ENCODE results near the gene CCND1.

The CCND1 gene

GRCh38 chr11:69649576-69649900 lies 8.6 kb downstream of the CCND1 start:
- H3K27me3 ChIP-seq (ENCODE audit: low read depth, low read length): no peaks in the 10 kb centered on the region
- peaks cover 0 to 8% of the 10 kb centered on the region in 2 donors for H3K4me1 ChIP-seq (ENCODE audit: control insufficient read depth in 1 of 2, insufficient read depth in 2 of 2, low read length in 2 of 2)
- no peak overlapping the region for H3K4me3 ChIP-seq (ENCODE audit: low read depth in 1 of 2, low read length in 2 of 2)
- H3K27ac ChIP-seq (ENCODE audit: low read length): no peak overlapping the region
- peaks cover 14 to 38% of the 10 kb centered on the region in 2 donors for H3K36me3 ChIP-seq (ENCODE audit: control insufficient read depth in 1 of 2, insufficient read depth in 2 of 2, low read length in 2 of 2)
- H3K9me3 ChIP-seq (ENCODE audit: control insufficient read depth in 1 of 2, low read length in 2 of 2): no peaks in the 10 kb centered on the region

GRCh38 chr11:69650081-69650831 lies 9.3 kb downstream of the CCND1 start:
- Histone ChIP-seq H3K9me3 (ENCODE audit: control insufficient read depth in 1 of 2, low read length in 2 of 2) (no peaks in the 10 kb centered on the region), H3K27me3 (ENCODE audit: low read depth, low read length) (no peaks in the 10 kb centered on the region), H3K36me3 (ENCODE audit: control insufficient read depth in 1 of 2, insufficient read depth in 2 of 2, low read length in 2 of 2) (peaks cover 14 to 38% of the 10 kb centered on the region in 2 donors), H3K4me3 (ENCODE audit: low read depth in 1 of 2, low read length in 2 of 2) (no peak overlapping the region), H3K27ac (ENCODE audit: low read length) (no peak overlapping the region), H3K4me1 (ENCODE audit: control insufficient read depth in 1 of 2, insufficient read depth in 2 of 2, low read length in 2 of 2) (peaks cover 0 to 1% of the 10 kb centered on the region in 2 donors)

- Histone ChIP-seq H3K27ac (ENCODE audit: low read length) (no peak overlapping the region), H3K9me3 (ENCODE audit: control insufficient read depth in 1 of 2, low read length in 2 of 2) (no peaks in the 10 kb centered on the region), H3K4me1 (ENCODE audit: control insufficient read depth in 1 of 2, insufficient read depth in 2 of 2, low read length in 2 of 2) (no peaks in the 10 kb centered on the region), H3K27me3 (ENCODE audit: low read depth, low read length) (no peaks in the 10 kb centered on the region), H3K4me3 (ENCODE audit: low read depth in 1 of 2, low read length in 2 of 2) (no peak overlapping the region), H3K36me3 (ENCODE audit: control insufficient read depth in 1 of 2, insufficient read depth in 2 of 2, low read length in 2 of 2) (peaks cover 14 to 38% of the 10 kb centered on the region in 2 donors)
Observed at GRCh38 chr11:69650832-69651344, 9.9 kb downstream of the CCND1 start.

GRCh38 chr11:69651834-69652620 lies 11.1 kb downstream of the CCND1 start:
- Histone ChIP-seq H3K36me3 (ENCODE audit: control insufficient read depth in 1 of 2, insufficient read depth in 2 of 2, low read length in 2 of 2) (peaks cover 14 to 38% of the 10 kb centered on the region in 2 donors), H3K27ac (ENCODE audit: low read length) (no peak overlapping the region), H3K4me1 (ENCODE audit: control insufficient read depth in 1 of 2, insufficient read depth in 2 of 2, low read length in 2 of 2) (no peaks in the 10 kb centered on the region), H3K9me3 (ENCODE audit: control insufficient read depth in 1 of 2, low read length in 2 of 2) (no peaks in the 10 kb centered on the region), H3K27me3 (ENCODE audit: low read depth, low read length) (no peaks in the 10 kb centered on the region), H3K4me3 (ENCODE audit: low read depth in 1 of 2, low read length in 2 of 2) (no peak overlapping the region)

GRCh38 chr11:69652999-69653398 lies 12.0 kb downstream of the CCND1 start:
- Histone ChIP-seq H3K27ac (ENCODE audit: low read length) (no peak overlapping the region), H3K27me3 (ENCODE audit: low read depth, low read length) (no peaks in the 10 kb centered on the region), H3K4me1 (ENCODE audit: control insufficient read depth in 1 of 2, insufficient read depth in 2 of 2, low read length in 2 of 2) (peaks cover 0 to 3% of the 10 kb centered on the region in 2 donors), H3K9me3 (ENCODE audit: control insufficient read depth in 1 of 2, low read length in 2 of 2) (no peaks in the 10 kb centered on the region), H3K4me3 (ENCODE audit: low read depth in 1 of 2, low read length in 2 of 2) (no peak overlapping the region), H3K36me3 (ENCODE audit: control insufficient read depth in 1 of 2, insufficient read depth in 2 of 2, low read length in 2 of 2) (peaks cover 14 to 38% of the 10 kb centered on the region in 2 donors)

GRCh38 chr11:69653406-69653960 lies 12.5 kb downstream of the CCND1 start:
- no peaks in the 10 kb centered on the region for H3K9me3 ChIP-seq (ENCODE audit: control insufficient read depth in 1 of 2, low read length in 2 of 2)
- H3K4me1 ChIP-seq (ENCODE audit: control insufficient read depth in 1 of 2, insufficient read depth in 2 of 2, low read length in 2 of 2): peaks cover 0 to 8% of the 10 kb centered on the region in 2 donors
- no peak overlapping the region for H3K27ac ChIP-seq (ENCODE audit: low read length)
- H3K27me3 ChIP-seq (ENCODE audit: low read depth, low read length): no peaks in the 10 kb centered on the region
- no peak overlapping the region for H3K4me3 ChIP-seq (ENCODE audit: low read depth in 1 of 2, low read length in 2 of 2)
- peaks cover 14 to 33% of the 10 kb centered on the region in 2 donors for H3K36me3 ChIP-seq (ENCODE audit: control insufficient read depth in 1 of 2, insufficient read depth in 2 of 2, low read length in 2 of 2)

- no peaks in the 10 kb centered on the region for H3K27me3 ChIP-seq (ENCODE audit: low read depth, low read length)
- no peak overlapping the region for H3K4me3 ChIP-seq (ENCODE audit: low read depth in 1 of 2, low read length in 2 of 2)
- H3K4me1 ChIP-seq (ENCODE audit: control insufficient read depth in 1 of 2, insufficient read depth in 2 of 2, low read length in 2 of 2): peaks cover 0 to 8% of the 10 kb centered on the region in 2 donors
- peaks cover 10 to 33% of the 10 kb centered on the region in 2 donors for H3K36me3 ChIP-seq (ENCODE audit: control insufficient read depth in 1 of 2, insufficient read depth in 2 of 2, low read length in 2 of 2)
- no peaks in the 10 kb centered on the region for H3K9me3 ChIP-seq (ENCODE audit: control insufficient read depth in 1 of 2, low read length in 2 of 2)
- H3K27ac ChIP-seq (ENCODE audit: low read length): no peak overlapping the region
Observed at GRCh38 chr11:69654001-69654659, 13.2 kb downstream of the CCND1 start.

GRCh38 chr11:69654660-69655478 lies 13.9 kb downstream of the CCND1 start:
- H3K4me3 ChIP-seq (ENCODE audit: low read depth in 1 of 2, low read length in 2 of 2): no peak overlapping the region
- no peaks in the 10 kb centered on the region for H3K9me3 ChIP-seq (ENCODE audit: control insufficient read depth in 1 of 2, low read length in 2 of 2)
- H3K27ac ChIP-seq (ENCODE audit: low read length): no peak overlapping the region
- peaks cover 0 to 8% of the 10 kb centered on the region in 2 donors for H3K4me1 ChIP-seq (ENCODE audit: control insufficient read depth in 1 of 2, insufficient read depth in 2 of 2, low read length in 2 of 2)
- H3K36me3 ChIP-seq (ENCODE audit: control insufficient read depth in 1 of 2, insufficient read depth in 2 of 2, low read length in 2 of 2): peaks cover 10 to 27% of the 10 kb centered on the region in 2 donors
- H3K27me3 ChIP-seq (ENCODE audit: low read depth, low read length): no peaks in the 10 kb centered on the region

GRCh38 chr11:69655479-69656428 lies 14.8 kb downstream of the CCND1 start:
- H3K4me1 ChIP-seq (ENCODE audit: control insufficient read depth in 1 of 2, insufficient read depth in 2 of 2, low read length in 2 of 2): peaks cover 0 to 8% of the 10 kb centered on the region in 2 donors
- no peaks in the 10 kb centered on the region for H3K27me3 ChIP-seq (ENCODE audit: low read depth, low read length)
- H3K36me3 ChIP-seq (ENCODE audit: control insufficient read depth in 1 of 2, insufficient read depth in 2 of 2, low read length in 2 of 2): peaks cover 10 to 18% of the 10 kb centered on the region in 2 donors
- no peak overlapping the region for H3K4me3 ChIP-seq (ENCODE audit: low read depth in 1 of 2, low read length in 2 of 2)
- H3K9me3 ChIP-seq (ENCODE audit: control insufficient read depth in 1 of 2, low read length in 2 of 2): no peaks in the 10 kb centered on the region
- no peak overlapping the region for H3K27ac ChIP-seq (ENCODE audit: low read length)
